Smooth muscle cell (in vitro differentiated cells): ENCODE measurements around the gene GNG8. TPM values are rescaled to one million over a fixed set of nuclear protein-coding genes. Genes with fewer than 3 reads are reported as not detected.
A peak's percentile ranks its signal among the peaks of the same experiment; 100 is the strongest.

Source experiments
- DNase-seq: peaks from one replicate; lab custom pipeline; 2025; ENCODE audit not compliant: unreplicated experiment; lab: John Stamatoyannopoulos, UW
- H2AFZ ChIP-seq: fragments of 200-600 bp; sonication (generic); 2 replicates; pipeline ENCODE4 v1.6.0; 2016; ENCODE audit warnings: antibody characterized with exemption, low read depth, mild to moderate bottlenecking
- H3F3A ChIP-seq: fragments of 200-600 bp; sonication (generic); 2 replicates; pipeline ENCODE4 v1.6.0; 2017; ENCODE audit warnings: antibody characterized with exemption, low read depth
- H3K27ac ChIP-seq: fragments of 200-600 bp; sonication (generic); 2 replicates; pipeline ENCODE4 v1.5.1; 2016; ENCODE audit warnings: low read depth, mild to moderate bottlenecking
- H3K27me3 ChIP-seq: fragments of 200-600 bp; sonication (generic); 2 replicates; pipeline ENCODE4 v1.6.1; 2016; ENCODE audit warnings: low read depth, mild to moderate bottlenecking
- H3K36me3 ChIP-seq: fragments of 200-600 bp; sonication (generic); 2 replicates; pipeline ENCODE4 v1.5.1; 2016; ENCODE audit warnings: low read depth
- H3K4me1 ChIP-seq: fragments of 200-600 bp; sonication (generic); 2 replicates; pipeline ENCODE4 v1.5.1; 2016; ENCODE audit warnings: low read depth
- H3K4me2 ChIP-seq: fragments of 200-600 bp; sonication (generic); 2 replicates; pipeline ENCODE4 v1.6.0; 2016; ENCODE audit warnings: mild to moderate bottlenecking
- H3K4me3 ChIP-seq: fragments of 200-600 bp; sonication (generic); 2 replicates; pipeline ENCODE4 v1.5.1; 2016; ENCODE audit warnings: mild to moderate bottlenecking
- H3K79me2 ChIP-seq: fragments of 200-600 bp; sonication (generic); 2 replicates; pipeline ENCODE4 v1.6.0; 2016; ENCODE audit warnings: low read depth, mild to moderate bottlenecking
- H3K9ac ChIP-seq: fragments of 200-600 bp; sonication (generic); 2 replicates; pipeline ENCODE4 v1.6.0; 2016; ENCODE audit warnings: low read depth
- H3K9me3 ChIP-seq: fragments of 200-600 bp; sonication (generic); replicated peaks from 2 replicates; pipeline ENCODE4 v1.5.1; 2016; ENCODE audit warnings: low read depth
- H4K20me1 ChIP-seq: fragments of 200-600 bp; sonication (generic); 2 replicates; pipeline ENCODE4 v1.6.0; 2016; ENCODE audit warnings: low read depth
- CTCF ChIP-seq: fragments of 200-600 bp; sonication (generic); IDR thresholded peaks from 2 replicates; pipeline ENCODE4 v1.5.1; 2017; ENCODE audit warnings: borderline replicate concordance, mild to moderate bottlenecking, antibody characterized with exemption; ENCODE audit not compliant: insufficient read depth, poor library complexity, severe bottlenecking
- WGBS: methylation state at CpG from one replicate; pipeline ENCODE4 v1.1.7; 2016; ENCODE audit warnings: low lambda C conversion rate; 5-methylcytosine and 5-hydroxymethylcytosine counted together
- polyA plus RNA-seq: library from polyadenylated mRNA; unstranded; fragments of >200 nt; fragmentation: Nextera tagmentation; extraction: Ambion mirVana; gene quantifications from 2 replicates; pipeline ENCODE4 v1.2.1, GENCODE V29; 2016
- total RNA-seq: library from RNA; depleted of rRNA; stranded (reverse); fragments of >200 nt; gene quantifications from 2 replicates; pipeline ENCODE4 v1.2.3, GENCODE V29; 2014

Gene GNG8
- total and polyA plus RNA-seq, 2 experiments from 2014 or later: 3.3 TPM; not detected in 1

DNA sequence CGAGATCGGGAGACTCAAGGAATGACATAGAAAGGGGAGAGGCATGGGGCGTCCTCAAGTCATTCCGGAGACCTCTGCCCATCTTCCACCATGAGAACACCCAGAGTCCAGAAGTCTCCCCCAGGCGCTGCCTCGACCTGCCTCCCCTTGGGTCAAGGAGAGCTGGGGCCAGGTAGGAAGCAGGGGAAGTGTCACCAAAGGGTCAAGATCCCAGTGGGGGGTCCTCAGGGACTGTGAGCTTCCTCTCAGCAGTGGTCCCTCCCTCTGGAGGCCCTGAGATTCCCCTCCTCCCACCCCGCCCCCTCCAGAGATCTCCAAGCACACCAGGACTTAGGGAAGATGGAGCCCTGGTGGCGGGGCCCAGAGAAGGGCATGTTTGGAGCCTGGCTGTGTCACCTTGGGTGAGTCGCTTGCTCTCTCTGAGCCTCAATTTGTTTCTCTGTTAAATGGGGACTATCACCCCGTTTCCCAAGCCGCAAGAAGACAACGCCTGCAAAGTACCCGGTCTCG, 24.1 kb upstream of the GNG8 start:
- DNase-seq: peak; percentile 47
- Histone ChIP-seq H4K20me1 (peaks cover 4% of the 10 kb centered on the region), H3K27me3 (no peaks in the 10 kb centered on the region), H3K4me2 (peak overlapping the region; percentile 94), H3K79me2 (peaks cover 12% of the 10 kb centered on the region), H3K27ac (peak overlapping the region; percentile 29), H3F3A (peaks cover 8% of the 10 kb centered on the region), H3K9me3 (no peaks in the 10 kb centered on the region), H3K36me3 (no peaks in the 10 kb centered on the region), H3K9ac (peak overlapping the region; percentile 56), H2AFZ (peak overlapping the region; percentile 75), H3K4me3 (peak overlapping the region; percentile 76), H3K4me1 (peaks cover 21% of the 10 kb centered on the region)
- 4% methylated on average over 14 of the region's 14 CpGs for WGBS
- TF ChIP-seq CTCF: no peak

- H3K27me3 ChIP-seq: no peaks in the 10 kb centered on the region
- DNase-seq: peak; percentile 47
- peak overlapping the region; percentile 94 for H3K4me2 ChIP-seq
- peaks cover 4% of the 10 kb centered on the region for H4K20me1 ChIP-seq
- peaks cover 8% of the 10 kb centered on the region for H3F3A ChIP-seq
- no peak overlapping the region for H3K9ac ChIP-seq
- H2AFZ ChIP-seq: peak overlapping the region; percentile 75
- H3K27ac ChIP-seq: no peak overlapping the region
- H3K36me3 ChIP-seq: no peaks in the 10 kb centered on the region
- 2% methylated on average over 17 of the region's 28 CpGs for WGBS
- no peak for TF ChIP-seq CTCF
- H3K4me1 ChIP-seq: peaks cover 21% of the 10 kb centered on the region
- H3K4me3 ChIP-seq: peak overlapping the region; percentile 76
- no peaks in the 10 kb centered on the region for H3K9me3 ChIP-seq
- peaks cover 12% of the 10 kb centered on the region for H3K79me2 ChIP-seq
These were observed 23.4 kb upstream of the GNG8 start for GRCh38 chr19:46659151-46660007.

DNA sequence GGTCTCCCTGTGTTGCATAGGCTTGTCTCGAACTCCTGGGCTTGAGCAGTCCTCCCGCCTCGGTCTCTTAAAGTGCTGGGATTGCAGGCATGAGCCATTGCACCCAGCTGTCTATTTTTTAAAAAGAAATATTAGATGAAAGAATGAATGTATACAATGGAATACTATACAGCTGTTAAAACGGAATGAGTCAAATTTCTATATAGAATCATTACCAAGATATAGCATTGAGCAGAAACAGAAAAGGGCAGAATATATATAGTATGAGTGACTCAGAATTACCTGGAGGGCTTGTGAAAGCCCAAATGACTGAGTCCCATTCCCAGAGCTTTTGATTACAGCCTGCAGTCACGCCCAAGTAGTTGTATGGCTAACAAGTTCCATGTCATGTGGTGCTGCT, 20.5 kb upstream of the GNG8 start:
- Histone ChIP-seq H2AFZ (no peak overlapping the region), H3F3A (peaks cover 6% of the 10 kb centered on the region), H3K27me3 (no peaks in the 10 kb centered on the region), H4K20me1 (peaks cover 7% of the 10 kb centered on the region), H3K27ac (no peak overlapping the region), H3K9ac (no peak overlapping the region), H3K9me3 (no peaks in the 10 kb centered on the region), H3K36me3 (no peaks in the 10 kb centered on the region), H3K4me2 (no peak overlapping the region), H3K4me3 (no peak overlapping the region), H3K79me2 (peaks cover 12% of the 10 kb centered on the region), H3K4me1 (peaks cover 21% of the 10 kb centered on the region)
- no peak for TF ChIP-seq CTCF
- 96% methylated on average over 5 of the region's 5 CpGs for WGBS
- no peak for DNase-seq
